SU-DHL-6 (cell line): ENCODE data around the gene ZMIZ1.

Experiments
- H2AFZ ChIP-seq: fragments of 200-600 bp; sonication (generic); 2 replicates; pipeline ENCODE4 v1.6.1; 2014; ENCODE audit warnings: low read depth, mild to moderate bottlenecking, moderate library complexity, mixed read lengths, antibody characterized with exemption, low read length; ENCODE audit not compliant: severe bottlenecking
- H3F3A ChIP-seq: fragments of 200-600 bp; shearing (Covaris generic); 2 replicates; pipeline ENCODE4 v1.6.0; 2016; ENCODE audit warnings: antibody characterized with exemption, mild to moderate bottlenecking; ENCODE audit not compliant: insufficient read depth
- H3K27ac ChIP-seq: fragments of 200-600 bp; sonication (generic); 2 replicates; pipeline ENCODE4 v1.5.1; 2016; ENCODE audit warnings: low read depth, mild to moderate bottlenecking, low read length, moderate library complexity, mixed read lengths
- H3K27me3 ChIP-seq: fragments of 200-600 bp; sonication (generic), shearing (Covaris generic); 2 replicates; pipeline ENCODE4 v1.6.0; 2014; ENCODE audit warnings: mild to moderate bottlenecking, low read length
- H3K36me3 ChIP-seq: fragments of 200-600 bp; sonication (generic); 2 replicates; pipeline ENCODE4 v1.6.1; 2014; ENCODE audit warnings: mild to moderate bottlenecking, low read length, mixed read lengths
- H3K4me2 ChIP-seq: fragments of 300-600, 200-600 bp; shearing (Covaris generic), sonication (generic); 2 replicates; pipeline ENCODE4 v1.6.0; 2014; ENCODE audit warnings: low read length, low read depth, mild to moderate bottlenecking; ENCODE audit not compliant: poor library complexity, severe bottlenecking
- H3K4me3 ChIP-seq: fragments of 200-600 bp; sonication (generic); 2 replicates; pipeline ENCODE4 v1.5.1; 2014; ENCODE audit warnings: antibody characterized with exemption, low read length, mild to moderate bottlenecking, mixed read lengths; ENCODE audit not compliant: insufficient read depth, poor library complexity, severe bottlenecking
- H3K79me2 ChIP-seq: fragments of 200-600 bp; sonication (generic); 2 replicates; pipeline ENCODE4 v1.6.1; 2014; ENCODE audit warnings: mild to moderate bottlenecking, low read length, moderate library complexity; ENCODE audit not compliant: insufficient read depth
- H3K9ac ChIP-seq: fragments of 200-600 bp; sonication (generic); 2 replicates; pipeline ENCODE4 v1.7.0; 2014; ENCODE audit warnings: mild to moderate bottlenecking, low read length
- H3K9me2 ChIP-seq: fragments of 200-600 bp; sonication (generic); replicated peaks from 2 replicates; pipeline ENCODE4 v1.6.1; 2014; ENCODE audit warnings: low read length; ENCODE audit not compliant: insufficient read depth
- H3K9me3 ChIP-seq: fragments of 200-600 bp; sonication (generic); 2 replicates; pipeline ENCODE4 v1.6.1; 2014; ENCODE audit warnings: low read length, mixed read lengths; ENCODE audit not compliant: insufficient read depth
- H4K20me1 ChIP-seq: fragments of 200-600 bp; sonication (generic); 2 replicates; pipeline ENCODE4 v1.6.1; 2014; ENCODE audit warnings: low read depth, mild to moderate bottlenecking, antibody characterized with exemption, low read length, moderate library complexity, mixed read lengths
- EZH2phosphoT487 ChIP-seq: fragments of 200-600 bp; sonication (generic), shearing (Covaris generic); conservative IDR thresholded peaks from 2 replicates; pipeline ENCODE4 v1.6.1; 2018; ENCODE audit warnings: mild to moderate bottlenecking, antibody characterized with exemption, low read length, moderate library complexity, mixed read lengths
- TF ChIP-seq, protein P1 (sequence below): fragments of 200-600 bp; sonication (generic); IDR thresholded peaks from one replicate; pipeline ENCODE4 v1.5.1; 2017; ENCODE audit warnings: antibody characterized with exemption, mild to moderate bottlenecking, low read length, moderate library complexity; ENCODE audit not compliant: insufficient read depth, poor library complexity, severe bottlenecking

The ZMIZ1 gene

DNA sequence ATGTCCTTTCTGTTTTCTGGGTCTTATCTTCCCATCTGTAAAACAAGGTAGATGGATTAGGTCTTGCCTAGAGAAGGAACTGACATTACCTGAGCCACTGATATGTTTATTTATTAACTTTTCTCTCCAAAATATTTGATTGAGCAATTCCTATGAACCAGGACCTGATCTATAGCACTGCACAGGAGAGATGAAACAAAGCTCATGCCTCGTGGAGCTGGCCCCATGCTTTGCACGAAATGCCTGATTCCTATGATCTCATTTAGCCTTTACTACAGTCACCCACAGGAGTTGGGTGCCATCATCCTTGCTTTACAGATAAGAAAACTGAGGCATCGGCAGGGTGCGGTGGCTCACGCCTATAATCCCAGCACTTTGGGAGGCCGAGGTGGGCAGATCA is 48.2 kb upstream of the ZMIZ1 start:
- Histone ChIP-seq H3K9me2 (no peaks in the 10 kb centered on the region), H3K27ac (no peak overlapping the region), H3K9me3 (no peaks in the 10 kb centered on the region), H3F3A (no peaks in the 10 kb centered on the region), H2AFZ (no peak overlapping the region), H3K79me2 (no peaks in the 10 kb centered on the region), H4K20me1 (no peaks in the 10 kb centered on the region), H3K4me3 (no peak overlapping the region), H3K4me2 (no peak overlapping the region), H3K9ac (no peak overlapping the region), H3K27me3 (no peaks in the 10 kb centered on the region), H3K36me3 (no peaks in the 10 kb centered on the region)
- TF ChIP-seq, protein P1, sequence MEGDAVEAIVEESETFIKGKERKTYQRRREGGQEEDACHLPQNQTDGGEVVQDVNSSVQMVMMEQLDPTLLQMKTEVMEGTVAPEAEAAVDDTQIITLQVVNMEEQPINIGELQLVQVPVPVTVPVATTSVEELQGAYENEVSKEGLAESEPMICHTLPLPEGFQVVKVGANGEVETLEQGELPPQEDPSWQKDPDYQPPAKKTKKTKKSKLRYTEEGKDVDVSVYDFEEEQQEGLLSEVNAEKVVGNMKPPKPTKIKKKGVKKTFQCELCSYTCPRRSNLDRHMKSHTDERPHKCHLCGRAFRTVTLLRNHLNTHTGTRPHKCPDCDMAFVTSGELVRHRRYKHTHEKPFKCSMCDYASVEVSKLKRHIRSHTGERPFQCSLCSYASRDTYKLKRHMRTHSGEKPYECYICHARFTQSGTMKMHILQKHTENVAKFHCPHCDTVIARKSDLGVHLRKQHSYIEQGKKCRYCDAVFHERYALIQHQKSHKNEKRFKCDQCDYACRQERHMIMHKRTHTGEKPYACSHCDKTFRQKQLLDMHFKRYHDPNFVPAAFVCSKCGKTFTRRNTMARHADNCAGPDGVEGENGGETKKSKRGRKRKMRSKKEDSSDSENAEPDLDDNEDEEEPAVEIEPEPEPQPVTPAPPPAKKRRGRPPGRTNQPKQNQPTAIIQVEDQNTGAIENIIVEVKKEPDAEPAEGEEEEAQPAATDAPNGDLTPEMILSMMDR = no peak
- no peak for TF ChIP-seq EZH2phosphoT487

DNA sequence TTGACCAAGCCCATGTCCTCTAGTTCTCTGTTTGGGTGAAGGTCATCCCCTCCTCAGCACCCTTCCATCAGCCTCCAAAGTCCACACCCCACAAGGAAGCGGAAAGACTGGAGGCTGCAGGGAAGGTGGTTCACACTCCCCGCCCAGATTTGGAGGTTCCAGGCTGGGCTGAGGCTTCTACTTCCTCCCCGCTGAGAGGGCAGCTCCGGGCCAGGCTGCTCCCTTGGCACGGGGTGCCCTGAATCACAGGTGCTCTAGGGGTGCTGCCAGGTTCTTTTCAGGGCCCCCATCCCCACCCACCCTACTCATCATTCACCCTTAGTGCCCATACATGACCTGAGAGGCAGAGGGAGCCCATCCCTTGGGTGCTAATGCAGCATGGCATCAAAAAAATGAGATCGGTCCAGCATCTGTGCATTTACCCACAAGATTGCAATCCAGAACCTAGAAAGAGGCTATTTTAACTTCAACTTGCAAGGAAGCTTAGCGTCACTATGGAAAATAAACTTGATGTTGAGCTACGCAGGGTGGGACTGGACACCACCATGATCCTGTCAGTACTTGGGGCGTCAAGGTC is 47.3 kb upstream of the ZMIZ1 start:
- no peaks in the 10 kb centered on the region for H3F3A ChIP-seq
- H3K9me2 ChIP-seq = no peaks in the 10 kb centered on the region
- no peak overlapping the region for H3K4me3 ChIP-seq
- H3K27me3 ChIP-seq = no peaks in the 10 kb centered on the region
- H3K27ac ChIP-seq = no peak overlapping the region
- TF ChIP-seq EZH2phosphoT487 = no peak
- TF ChIP-seq, protein P1 = no peak
- no peaks in the 10 kb centered on the region for H3K79me2 ChIP-seq
- no peak overlapping the region for H3K4me2 ChIP-seq
- no peaks in the 10 kb centered on the region for H4K20me1 ChIP-seq
- no peaks in the 10 kb centered on the region for H3K9me3 ChIP-seq
- H3K36me3 ChIP-seq = no peaks in the 10 kb centered on the region
- H2AFZ ChIP-seq = no peak overlapping the region
- H3K9ac ChIP-seq = no peak overlapping the region

- Histone ChIP-seq H3K36me3 (no peaks in the 10 kb centered on the region), H3K27me3 (no peaks in the 10 kb centered on the region), H3K27ac (no peak overlapping the region), H3K9ac (no peak overlapping the region), H2AFZ (no peak overlapping the region), H3F3A (no peaks in the 10 kb centered on the region), H3K9me3 (no peaks in the 10 kb centered on the region), H3K4me2 (peak overlapping the region; percentile 61), H3K4me3 (no peak overlapping the region), H3K9me2 (no peaks in the 10 kb centered on the region), H3K79me2 (no peaks in the 10 kb centered on the region), H4K20me1 (no peaks in the 10 kb centered on the region)
- TF ChIP-seq EZH2phosphoT487 = no peak
- TF ChIP-seq, protein P1 = no peak
These were observed 46.7 kb upstream of the ZMIZ1 start for GRCh38 chr10:79021948-79022499.
